Activated T-helper 1 cell treated with anti-CD3 and anti-CD28 coated beads, Interleukin-12 subunit alpha, Interleukin-12 subunit beta, Interleukin-2, Interleukin-4 antibody, amounts not matched to agents 30 ng/mL and 10 ng/mL and 1 ng/mL, durations not matched to agents 14 hours and 24 hours and 36 hours (primary cell): ENCODE data around the gene CLPTM1L. TPM values are rescaled to one million over a fixed set of nuclear protein-coding genes. Genes with fewer than 3 reads are reported as not detected.
"Not testable (repeated sequence)": the region's sequence is repeated elsewhere in the genome, so short reads cannot be mapped to it uniquely, and the experiment has no call there.

Experiments
- DNase-seq: peaks from one replicate; pipeline ENCODE4 v3.0.0; 2021; ENCODE audit warnings: low spot score
- H3K27ac Mint-ChIP-seq: one replicate; pipeline ENCODE4 v1.8.0; 2021; ENCODE audit warnings: mild to moderate bottlenecking, mixed read lengths
- H3K27me3 Mint-ChIP-seq: one replicate; pipeline ENCODE4 v1.8.0; 2022; ENCODE audit warnings: mild to moderate bottlenecking, moderate library complexity, mixed read lengths; ENCODE audit not compliant: insufficient read depth
- H3K36me3 Mint-ChIP-seq: one replicate; pipeline ENCODE4 v1.8.0; 2021; ENCODE audit warnings: low read depth, mixed read lengths
- H3K4me1 Mint-ChIP-seq: one replicate; pipeline ENCODE4 v1.8.0; 2021; ENCODE audit warnings: low read depth, mixed read lengths
- H3K4me3 Mint-ChIP-seq: one replicate; pipeline ENCODE4 v1.8.0; 2021; ENCODE audit warnings: mild to moderate bottlenecking, moderate library complexity, mixed read lengths
- H3K9me3 Mint-ChIP-seq: one replicate; pipeline ENCODE4 v1.8.0; 2021; ENCODE audit warnings: mixed read lengths
- intact Hi-C: fragments of 100-400 bp; cut with micrococcal nuclease; formaldehyde crosslinking; loops from one replicate; pipeline ENCODE4 v1.15.1; 2024
- total RNA-seq: library from RNA; stranded (reverse); gene quantifications from 2 replicates; pipeline ENCODE4 v1.2.3, GENCODE V29; 2022

The CLPTM1L gene
- total RNA-seq, 1 donor from 2014 or later, result 132 TPM

GRCh38 chr5:1288439-1289335, 56.2 kb downstream of the CLPTM1L start:
- intact Hi-C loops, result no loop called here
- no peaks in the 10 kb centered on the region for H3K27me3 Mint-ChIP-seq
- no peak for DNase-seq
- H3K4me3 Mint-ChIP-seq, result no peak overlapping the region
- H3K27ac Mint-ChIP-seq, result no peak overlapping the region
- peaks cover 5% of the 10 kb centered on the region for H3K9me3 Mint-ChIP-seq
- no peaks in the 10 kb centered on the region for H3K4me1 Mint-ChIP-seq
- peaks cover 7% of the 10 kb centered on the region for H3K36me3 Mint-ChIP-seq

GRCh38 chr5:1285883-1286291, 59.0 kb downstream of the CLPTM1L start:
- Mint-ChIP-seq H3K4me1 (no peaks in the 10 kb centered on the region), H3K27ac (no peak overlapping the region), H3K36me3 (peaks cover 7% of the 10 kb centered on the region), H3K9me3 (peaks cover 5% of the 10 kb centered on the region), H3K27me3 (no peaks in the 10 kb centered on the region), H3K4me3 (no peak overlapping the region)
- DNase-seq, result no peak
- intact Hi-C loops, result no loop called here

GRCh38 chr5:1285141-1285540, 59.8 kb downstream of the CLPTM1L start:
- DNase-seq, result no peak
- intact Hi-C loops, result no loop called here
- Mint-ChIP-seq H3K9me3 (peaks cover 5% of the 10 kb centered on the region), H3K36me3 (peaks cover 7% of the 10 kb centered on the region), H3K27me3 (no peaks in the 10 kb centered on the region), H3K4me1 (no peaks in the 10 kb centered on the region), H3K27ac (no peak overlapping the region), H3K4me3 (no peak overlapping the region)

GRCh38 chr5:1284336-1284970, 60.4 kb downstream of the CLPTM1L start:
- H3K4me3 Mint-ChIP-seq, H3K27me3 Mint-ChIP-seq, DNase-seq, H3K9me3 Mint-ChIP-seq, intact Hi-C loops, H3K36me3 Mint-ChIP-seq, H3K4me1 Mint-ChIP-seq, H3K27ac Mint-ChIP-seq: not testable (repeated sequence)

- H3K4me3 Mint-ChIP-seq, DNase-seq, H3K36me3 Mint-ChIP-seq, H3K4me1 Mint-ChIP-seq, H3K9me3 Mint-ChIP-seq, H3K27ac Mint-ChIP-seq, intact Hi-C loops, H3K27me3 Mint-ChIP-seq: not testable (repeated sequence)
Measured at GRCh38 chr5:1283729-1284041, 61.2 kb downstream of the CLPTM1L start.

GRCh38 chr5:1282993-1283728, 61.7 kb downstream of the CLPTM1L start:
- H3K9me3 Mint-ChIP-seq, H3K4me1 Mint-ChIP-seq, intact Hi-C loops, DNase-seq, H3K4me3 Mint-ChIP-seq, H3K27ac Mint-ChIP-seq, H3K36me3 Mint-ChIP-seq, H3K27me3 Mint-ChIP-seq: not testable (repeated sequence)

- H3K4me1 Mint-ChIP-seq, result no peaks in the 10 kb centered on the region
- H3K9me3 Mint-ChIP-seq, result no peaks in the 10 kb centered on the region
- intact Hi-C loops, result no loop called here
- H3K36me3 Mint-ChIP-seq, result peaks cover 5% of the 10 kb centered on the region
- no peaks in the 10 kb centered on the region for H3K27me3 Mint-ChIP-seq
- no peak overlapping the region for H3K4me3 Mint-ChIP-seq
- no peak for DNase-seq
- no peak overlapping the region for H3K27ac Mint-ChIP-seq
Measured at GRCh38 chr5:1282131-1282992, 62.5 kb downstream of the CLPTM1L start.

GRCh38 chr5:1281038-1281882, 63.6 kb downstream of the CLPTM1L start:
- Mint-ChIP-seq H3K36me3 (peaks cover 10% of the 10 kb centered on the region), H3K27me3 (no peaks in the 10 kb centered on the region), H3K4me1 (no peaks in the 10 kb centered on the region), H3K9me3 (no peaks in the 10 kb centered on the region), H3K4me3 (no peak overlapping the region), H3K27ac (no peak overlapping the region)
- intact Hi-C loops, result no loop called here
- no peak for DNase-seq

GRCh38 chr5:1280177-1281037, 64.5 kb downstream of the CLPTM1L start:
- Mint-ChIP-seq H3K27ac (no peak overlapping the region), H3K36me3 (peaks cover 8% of the 10 kb centered on the region), H3K4me1 (no peaks in the 10 kb centered on the region), H3K9me3 (no peaks in the 10 kb centered on the region), H3K4me3 (no peak overlapping the region), H3K27me3 (no peaks in the 10 kb centered on the region)
- intact Hi-C loops, result no loop called here
- DNase-seq, result no peak

- Mint-ChIP-seq H3K27me3 (no peaks in the 10 kb centered on the region), H3K27ac (no peak overlapping the region), H3K4me1 (no peaks in the 10 kb centered on the region), H3K9me3 (no peaks in the 10 kb centered on the region), H3K36me3 (peaks cover 8% of the 10 kb centered on the region), H3K4me3 (no peak overlapping the region)
- intact Hi-C loops, result no loop called here
- DNase-seq, result no peak
Measured at GRCh38 chr5:1279443-1280151, 65.3 kb downstream of the CLPTM1L start.
